HG03575 (cell line): ENCODE data around the gene CDKL1.
"Not testable (repeated sequence)": the region's sequence is repeated elsewhere in the genome, so short reads cannot be mapped to it uniquely, and the experiment has no call there.

Source experiments
- ATAC-seq: cut with Tn5 transposase; IDR thresholded peaks from one replicate; pipeline ENCODE4 v1.9.1; 2021; ENCODE audit not compliant: unreplicated experiment, insufficient number of reproducible peaks, low FRiP score; ENCODE audit errors: extremely low read depth

The CDKL1 gene

DNA sequence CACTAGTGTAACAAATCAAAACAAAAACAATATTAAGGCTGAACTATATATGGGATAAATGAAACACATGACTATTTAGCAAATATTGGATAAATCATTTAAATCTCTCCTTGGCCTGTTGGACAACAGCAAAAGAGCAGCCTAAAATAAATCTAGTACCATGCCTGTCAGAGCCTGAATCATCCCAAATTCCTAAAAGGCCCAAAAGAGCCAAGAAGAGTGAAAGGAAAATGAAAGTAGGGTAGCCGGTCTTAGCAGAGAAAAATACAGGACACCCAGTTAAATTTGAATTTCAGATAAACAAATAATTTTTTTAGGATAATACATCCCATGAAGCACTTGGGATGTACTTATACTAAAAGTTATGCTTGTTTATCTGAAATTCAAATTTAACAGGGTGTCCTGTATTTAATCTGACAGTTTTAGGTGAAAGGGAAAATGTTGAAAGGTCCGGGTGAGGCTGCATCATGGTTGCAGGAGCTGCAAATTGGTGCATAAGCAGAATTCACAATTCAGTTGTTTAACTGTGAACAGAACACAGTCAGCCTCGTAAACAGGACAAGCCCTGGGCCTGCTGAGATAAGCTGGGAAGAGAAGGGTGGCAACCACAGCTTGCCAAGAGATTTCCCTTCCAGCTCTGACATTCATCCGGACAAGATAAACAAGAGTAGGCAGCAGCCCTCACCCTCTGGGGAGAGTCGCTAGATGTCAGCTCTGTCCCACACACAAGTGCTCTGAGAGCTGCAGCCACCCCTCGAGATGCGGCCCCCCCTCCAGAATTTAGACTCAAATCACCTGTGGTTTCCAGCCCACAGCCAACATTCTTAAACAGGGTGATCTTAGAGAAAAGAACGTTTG, 54.2 kb downstream of the CDKL1 start:
- no peak for ATAC-seq

DNA sequence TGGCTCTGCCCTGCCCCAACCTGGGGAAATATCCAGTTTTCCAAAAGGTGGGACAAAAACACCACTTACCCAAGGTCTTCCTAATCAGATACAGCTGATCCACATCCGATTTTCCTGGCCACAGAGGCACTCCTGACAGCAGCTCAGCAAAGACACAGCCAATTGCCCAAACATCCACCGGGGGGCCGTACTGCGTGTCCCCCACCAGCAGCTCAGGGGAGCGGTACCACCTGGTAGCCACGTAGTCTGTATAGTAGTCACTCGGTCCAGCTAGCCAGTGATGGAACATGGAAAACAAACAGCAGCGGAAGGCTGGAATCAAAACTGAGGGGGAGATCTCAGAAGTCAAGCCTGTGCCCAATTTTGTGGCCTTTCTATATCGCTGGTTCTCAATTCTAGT, 55.7 kb downstream of the CDKL1 start:
- ATAC-seq: no peak

DNA sequence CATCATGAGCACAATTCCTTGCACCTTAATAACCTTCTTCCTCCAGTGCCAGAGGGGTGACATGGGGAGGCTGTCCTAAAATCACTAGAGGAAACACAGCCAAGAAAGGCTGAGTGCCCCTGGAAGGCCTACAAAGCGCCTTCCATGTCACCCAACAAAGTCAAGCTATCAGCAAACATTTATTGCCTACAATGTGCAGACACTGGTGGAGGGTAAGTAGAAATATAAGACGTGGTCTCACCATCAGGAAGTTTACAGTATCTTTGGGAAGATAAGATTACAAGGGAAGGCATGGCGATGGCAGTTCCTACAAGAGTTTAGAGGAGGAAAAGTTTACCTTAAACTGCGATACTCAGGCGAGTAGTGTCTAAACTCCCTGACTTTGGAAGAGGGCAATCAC, 56.6 kb downstream of the CDKL1 start:
- ATAC-seq: no peak

DNA sequence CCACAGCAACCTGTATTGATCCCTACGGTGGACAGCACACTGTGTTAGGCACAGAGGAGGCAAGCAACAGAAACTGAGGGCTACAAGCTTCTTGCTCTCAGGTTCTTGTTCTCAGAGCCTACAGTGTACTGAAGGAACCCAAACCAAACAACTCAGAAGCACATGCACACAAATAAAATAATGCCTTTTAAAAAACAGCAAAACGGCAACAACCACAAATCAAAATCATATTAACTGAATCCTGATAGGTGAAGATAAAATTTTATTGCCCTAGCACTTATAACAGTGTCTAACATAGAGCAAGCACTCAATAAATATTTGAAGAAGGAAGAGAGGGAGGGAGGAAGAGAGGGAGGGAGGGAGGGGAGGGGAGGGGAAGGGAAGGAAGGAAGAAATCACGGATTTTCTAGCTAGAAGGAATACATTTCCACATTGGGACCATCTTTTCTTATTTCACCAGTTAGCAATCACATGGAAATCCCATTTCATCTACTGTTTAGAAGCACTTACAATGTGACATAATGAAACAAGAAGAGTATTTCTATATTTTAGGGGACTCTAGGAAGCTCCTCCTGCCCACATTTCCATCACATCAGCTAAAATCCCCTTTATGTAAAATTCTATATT, 57.4 kb downstream of the CDKL1 start:
- ATAC-seq: no peak

DNA sequence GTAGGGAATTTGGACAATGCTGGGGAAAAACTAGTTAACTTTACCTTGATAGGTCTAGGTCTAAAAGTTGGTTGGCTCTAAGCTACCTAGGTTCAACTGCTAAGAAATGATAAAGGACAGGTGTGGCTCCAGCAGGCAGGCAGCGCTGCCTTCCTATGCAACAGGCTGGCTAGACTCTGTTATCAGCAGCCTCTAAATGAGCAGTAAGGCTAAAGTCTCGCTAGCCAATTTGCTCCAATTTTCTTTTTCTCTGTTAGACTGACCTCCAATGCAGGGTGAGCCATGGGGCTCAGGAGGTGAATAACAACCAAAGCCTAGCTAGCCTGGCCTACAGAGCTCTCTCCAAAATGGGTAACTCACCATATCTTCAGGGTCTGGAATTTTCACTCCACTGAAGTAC, 58.1 kb downstream of the CDKL1 start:
- ATAC-seq: no peak

DNA sequence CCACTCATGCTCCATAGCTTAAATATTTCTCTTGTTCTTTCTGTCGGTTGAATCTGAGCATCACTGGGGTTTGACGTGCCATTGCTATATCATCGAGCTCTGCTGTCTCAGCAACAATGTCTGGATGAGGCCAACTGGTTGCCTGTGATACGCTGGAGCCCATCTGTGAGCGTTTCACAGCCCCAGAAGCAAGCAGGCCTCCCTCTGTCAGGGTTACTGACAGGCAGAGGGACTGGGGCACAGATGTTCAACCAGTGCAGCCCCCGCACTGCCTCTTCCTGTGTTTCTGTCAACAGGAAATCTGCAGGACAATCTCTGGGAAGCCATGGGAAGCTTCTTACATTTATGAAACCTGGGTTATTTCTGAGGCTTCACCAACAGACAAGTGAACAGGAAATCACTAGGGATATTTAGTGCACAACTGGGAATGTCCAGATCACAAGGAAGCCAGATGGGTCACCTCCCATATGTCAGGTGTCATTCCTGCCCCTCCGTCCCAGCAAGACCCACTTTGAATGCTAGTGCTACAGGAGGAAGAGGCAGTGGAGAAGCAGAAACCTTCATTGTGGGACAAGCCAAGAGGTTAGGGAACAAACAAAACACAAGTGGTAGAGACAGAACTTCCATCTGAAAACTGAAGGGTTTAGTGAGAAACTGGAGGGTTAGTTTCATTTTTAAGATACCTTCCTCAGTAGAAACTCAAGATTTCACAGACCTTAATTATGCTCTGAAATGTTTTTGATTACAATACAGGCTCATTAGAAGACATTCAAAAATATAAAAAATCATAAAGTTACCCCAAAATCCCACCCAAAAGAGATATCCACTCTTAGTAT, 60.5 kb downstream of the CDKL1 start:
- ATAC-seq: no peak

DNA sequence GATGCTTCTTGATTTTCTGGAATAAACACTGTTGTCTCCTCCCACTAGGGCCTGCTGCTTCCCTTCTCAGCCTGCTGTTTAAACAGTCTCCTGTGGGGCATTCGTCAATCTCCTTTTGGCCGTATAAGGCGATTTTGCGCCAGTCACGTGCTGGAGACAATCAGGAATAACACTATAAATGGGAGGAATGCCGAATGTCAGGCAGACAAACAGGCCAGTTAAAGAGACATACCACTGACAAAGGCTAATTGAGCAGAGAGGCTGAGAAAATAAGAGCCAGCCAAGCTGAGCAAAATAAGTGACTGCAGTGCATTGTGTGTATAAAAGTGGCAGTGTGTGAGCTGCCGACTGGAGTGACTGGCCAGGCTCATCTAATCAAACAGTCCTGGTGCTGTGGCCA, 61.3 kb downstream of the CDKL1 start:
- ATAC-seq: no peak

DNA sequence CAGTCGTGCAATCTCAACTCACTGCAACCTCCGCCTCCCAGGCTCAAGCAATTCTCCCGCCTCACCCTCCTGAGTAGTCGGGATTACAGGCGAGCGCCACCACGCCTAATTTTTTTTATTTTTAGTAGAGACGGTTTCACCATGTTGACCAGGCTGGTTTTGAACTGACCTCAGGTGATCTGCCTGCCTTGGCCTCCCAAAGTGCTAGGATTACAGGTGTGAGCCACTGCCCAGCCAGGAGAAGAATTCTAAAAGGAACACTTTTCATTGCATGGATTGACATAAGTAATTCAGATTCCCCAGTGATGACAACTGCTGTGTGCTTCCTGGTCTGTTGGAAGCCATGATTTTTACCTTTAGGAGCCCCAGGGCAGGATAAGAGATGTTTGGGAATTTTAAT, 62.5 kb downstream of the CDKL1 start:
- ATAC-seq: no peak

DNA sequence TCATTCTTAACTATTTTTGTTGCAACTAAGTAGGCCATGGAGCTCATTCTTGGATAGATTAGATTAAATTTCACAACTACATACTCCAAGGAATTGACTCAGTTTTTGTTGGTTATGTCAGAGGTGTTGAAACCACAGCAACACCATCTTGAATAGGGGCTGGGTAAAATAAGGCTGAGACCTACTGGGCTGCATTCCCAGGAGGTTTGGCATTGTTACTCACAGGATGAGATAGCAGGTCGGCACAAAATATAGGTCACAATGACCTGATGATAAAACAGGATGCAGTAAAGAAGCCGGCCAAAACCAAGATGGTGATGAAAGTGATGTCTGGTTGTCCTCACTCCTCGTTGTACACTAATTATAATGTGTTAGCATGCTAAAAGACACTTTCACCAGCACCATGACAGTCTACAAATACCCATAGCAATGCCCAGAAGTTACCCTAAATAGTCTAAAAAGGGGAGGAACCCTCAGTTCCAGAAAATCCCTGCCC, 63.6 kb downstream of the CDKL1 start:
- ATAC-seq: no peak

DNA sequence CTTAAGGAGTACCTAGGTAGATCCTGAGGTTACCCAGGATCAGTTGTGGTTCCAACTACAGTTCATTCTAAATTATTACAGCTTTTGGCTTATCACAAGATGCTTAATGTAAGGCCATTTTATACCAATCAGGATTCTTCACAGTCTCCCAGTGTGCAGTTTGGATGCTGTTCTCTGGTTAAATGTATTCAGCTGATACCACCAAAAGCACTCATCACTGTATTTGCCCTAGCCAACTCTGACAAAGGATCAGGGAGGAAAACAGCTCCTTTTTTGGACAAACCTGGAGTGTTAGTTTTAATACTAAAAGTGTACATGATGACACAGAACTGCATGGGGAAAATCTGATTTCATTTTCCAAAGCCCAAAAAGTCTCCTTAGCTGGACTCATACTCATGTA, 65.1 kb downstream of the CDKL1 start:
- no peak for ATAC-seq

DNA sequence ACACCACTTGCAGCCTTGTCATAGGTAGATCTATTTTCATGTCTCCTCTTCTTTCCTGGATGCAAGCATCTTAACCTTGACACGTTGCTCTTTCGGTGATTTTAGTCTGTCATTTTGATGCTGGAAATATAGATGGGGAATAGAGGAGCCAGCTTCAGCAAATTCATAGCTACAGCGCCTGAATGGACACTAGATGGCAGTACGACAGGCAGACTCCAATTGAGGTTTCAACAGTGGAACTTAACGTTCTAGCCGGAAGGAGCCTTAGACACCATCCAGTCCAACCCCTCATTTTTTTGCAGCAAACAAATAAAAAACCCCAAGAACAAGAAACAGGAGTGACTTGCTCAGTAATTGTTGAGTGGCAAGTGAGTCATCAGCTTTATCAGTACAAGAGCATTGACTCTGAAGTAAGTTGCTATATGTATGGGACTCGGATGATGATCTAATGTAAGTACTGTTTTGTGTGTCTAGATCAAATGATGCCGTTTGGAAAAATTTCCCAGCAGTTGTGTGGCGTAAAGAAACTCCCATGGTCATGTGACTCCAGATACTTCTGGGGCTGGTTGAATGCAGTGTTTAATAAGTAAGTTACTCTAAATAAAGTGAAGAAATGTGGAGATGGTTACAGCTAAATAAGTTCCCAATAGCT, 75.5 kb downstream of the CDKL1 start:
- ATAC-seq: peak; percentile 55

DNA sequence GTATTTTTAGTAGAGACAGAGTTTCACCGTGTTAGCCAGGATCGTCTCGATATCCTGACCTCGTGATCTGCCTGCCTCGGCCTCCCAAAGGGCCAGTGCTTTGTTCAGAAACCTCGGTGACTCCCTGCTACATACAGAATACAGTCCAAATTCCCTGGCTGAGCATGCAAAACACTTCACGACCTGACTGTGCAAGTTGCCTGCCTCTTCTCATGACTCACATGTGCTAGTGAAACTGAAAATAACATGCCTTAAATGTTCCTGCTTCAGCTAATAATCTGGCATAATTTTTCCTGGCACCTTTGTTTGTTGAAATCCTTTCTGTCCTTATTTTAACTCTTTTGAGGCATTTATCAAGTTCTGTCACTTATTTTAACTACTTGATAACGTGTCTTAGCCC, 76.4 kb downstream of the CDKL1 start:
- no peak for ATAC-seq

DNA sequence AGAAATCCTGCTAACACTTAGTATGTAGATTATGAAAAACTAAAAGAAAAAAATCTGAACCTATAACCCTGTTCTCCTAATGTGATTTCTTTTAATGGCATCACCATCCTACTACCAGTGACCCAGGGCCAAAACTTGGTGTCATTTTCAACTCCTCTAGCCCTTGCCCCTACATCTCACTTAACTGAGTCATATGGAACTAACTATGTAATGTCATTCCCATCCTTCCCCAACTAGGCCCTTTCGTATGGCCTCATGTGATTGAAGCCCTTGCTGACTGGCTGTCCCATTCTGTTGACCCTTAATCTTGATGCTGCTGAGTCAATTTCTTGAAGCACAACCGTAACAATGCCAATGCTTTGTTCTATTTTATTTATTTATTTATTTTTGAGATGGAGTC, 77.0 kb downstream of the CDKL1 start:
- no peak for ATAC-seq

DNA sequence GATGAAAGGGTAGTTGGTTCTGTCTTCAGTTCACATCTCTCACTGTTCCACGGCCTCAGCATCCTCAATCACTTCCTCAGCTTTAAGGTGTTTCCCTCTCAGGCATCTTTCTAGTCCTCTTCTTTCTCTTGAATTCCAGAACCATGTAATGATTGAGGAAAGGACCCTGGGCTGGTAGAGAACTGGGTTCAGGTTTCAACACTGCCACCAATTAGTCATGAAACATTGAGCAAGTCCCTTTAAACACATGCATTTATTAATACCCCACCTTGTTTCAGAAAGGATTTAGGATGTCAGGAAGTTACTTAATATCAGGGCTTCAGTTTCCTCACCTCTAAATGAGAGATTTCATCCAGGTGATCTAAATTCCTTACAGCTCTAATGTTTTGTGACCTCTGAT, 77.4 kb downstream of the CDKL1 start:
- no peak for ATAC-seq

DNA sequence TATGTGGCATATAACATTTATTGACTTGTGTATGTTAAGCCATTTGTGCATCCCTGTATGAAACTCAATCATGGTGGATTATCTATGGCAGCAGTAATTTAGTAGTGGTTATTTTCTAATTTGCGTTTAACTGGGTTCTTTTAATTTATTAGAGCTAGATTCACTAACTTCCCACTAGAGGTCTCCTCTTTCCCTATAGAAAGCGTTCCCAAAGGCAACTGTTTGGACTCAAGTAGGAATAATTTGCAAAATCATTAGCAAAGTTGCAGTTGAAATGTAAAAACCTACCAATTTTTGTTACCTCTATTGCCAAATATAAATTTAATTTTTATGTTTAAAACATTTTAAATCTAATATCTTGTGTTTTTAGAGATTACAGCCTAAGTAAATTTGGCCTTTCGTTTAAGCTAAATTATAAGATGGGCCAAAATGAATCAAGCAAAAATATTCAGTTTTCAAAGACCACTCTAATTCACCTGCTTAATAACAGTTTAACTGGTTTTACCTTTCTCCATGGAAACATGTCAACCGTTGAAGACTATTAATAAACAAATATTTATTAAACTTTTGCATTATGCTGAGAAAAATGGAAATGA, 78.6 kb downstream of the CDKL1 start:
- no peak for ATAC-seq

DNA sequence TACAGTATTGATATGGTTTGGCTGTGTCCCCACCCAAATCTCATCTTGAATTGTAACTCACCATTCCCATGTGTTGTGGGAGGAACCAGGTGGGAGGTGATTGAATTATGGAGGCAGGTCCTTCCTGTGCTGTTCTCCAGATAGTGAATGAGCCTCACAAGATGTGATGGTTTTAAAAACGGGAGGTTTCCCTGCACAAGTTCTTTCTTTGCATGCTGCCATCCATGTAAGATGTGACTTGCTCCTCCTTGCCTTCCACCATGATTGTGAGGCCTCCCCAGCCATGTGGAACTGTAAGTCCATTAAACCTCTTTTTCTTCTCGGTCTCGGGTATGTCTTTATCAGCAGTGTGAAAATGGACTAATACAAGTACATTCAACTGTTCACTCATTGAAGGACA, 82.6 kb downstream of the CDKL1 start:
- ATAC-seq: not testable (repeated sequence)

DNA sequence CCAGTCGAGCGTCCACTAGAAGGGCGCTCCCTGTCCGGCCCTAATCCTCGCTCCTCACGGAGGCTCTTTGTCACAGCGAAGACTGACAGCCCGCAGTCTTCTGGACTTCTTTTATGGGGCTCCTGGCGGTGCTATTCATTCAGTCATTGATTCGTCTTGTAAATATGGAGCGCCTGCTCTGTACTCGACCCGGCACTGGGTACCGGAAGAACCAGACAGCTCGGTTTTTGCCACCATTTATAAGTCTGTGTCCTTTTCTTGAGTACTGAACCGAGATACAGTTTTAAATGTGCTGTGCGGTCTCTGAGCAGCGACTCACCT, 84.0 kb downstream of the CDKL1 start:
- peak; percentile 18 for ATAC-seq

DNA sequence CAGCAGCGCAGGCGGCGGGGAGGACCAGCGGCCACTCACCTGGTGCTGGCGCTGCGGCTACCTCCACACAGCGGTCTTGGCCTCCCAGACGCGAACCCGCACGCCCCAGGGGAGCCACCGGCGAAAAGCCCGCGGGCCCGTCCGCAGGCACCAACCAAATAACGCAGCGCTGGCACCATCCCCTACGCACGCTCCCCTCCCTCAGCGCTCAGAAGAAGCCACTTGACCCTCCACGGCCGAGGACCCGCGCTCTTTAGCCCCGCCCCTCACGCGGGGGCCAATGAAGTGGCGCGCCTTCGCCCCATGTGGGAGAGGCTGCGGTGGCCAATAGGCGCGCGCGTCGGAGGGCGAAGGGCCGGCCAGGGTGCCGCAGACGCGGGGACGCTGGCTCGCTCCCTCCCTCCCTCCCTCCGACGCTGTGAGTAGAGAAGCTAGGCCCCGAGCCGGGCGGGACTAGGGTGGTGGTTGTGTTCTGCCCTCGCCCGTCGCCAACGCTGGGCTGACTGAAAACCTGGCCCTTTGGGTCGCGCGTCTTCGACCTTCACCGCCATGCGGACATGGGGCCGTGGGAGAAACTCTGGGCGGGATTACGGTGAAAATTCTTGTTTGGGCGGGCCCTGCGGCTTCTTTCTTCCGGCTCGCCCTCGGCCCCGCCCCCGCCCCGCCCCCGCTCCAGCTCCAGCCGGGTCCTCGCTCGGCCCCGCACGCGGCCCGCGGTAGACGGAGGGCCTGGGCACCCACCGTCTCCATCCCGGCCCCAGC, 84.5 kb downstream of the CDKL1 start, which contains the start of the genes DMAC2L and L2HGDH:
Gene DMAC2L (plus strand): TSS at position 353 of the 762 bp plus-strand sequence. CDS start 9,164 bp downstream, outside the sequence.
Gene L2HGDH (minus strand): TSS at position 258 of the 762 bp plus-strand sequence. CDS start 79 bp downstream, at position 179.
- peak; percentile 53 for ATAC-seq
